Dendritic cell treated with granulocyte-macrophage colony-stimulating factor and Interleukin-4, amounts not matched to agents 40 ng/mL and 50 ng/mL, for 4 days (primary cell): ENCODE results near the gene LAG3.

Experiments
- H3K27ac Mint-ChIP-seq: one replicate; pipeline ENCODE4 v1.8.0; 2022; ENCODE audit warnings: mild to moderate bottlenecking, mixed read lengths
- H3K27me3 Mint-ChIP-seq: one replicate; pipeline ENCODE4 v1.8.0; 2022; ENCODE audit warnings: mild to moderate bottlenecking, mixed read lengths
- H3K36me3 Mint-ChIP-seq: one replicate; pipeline ENCODE4 v1.8.0; 2022; ENCODE audit warnings: low read depth, mixed read lengths
- H3K4me1 Mint-ChIP-seq: one replicate; pipeline ENCODE4 v1.8.0; 2022; ENCODE audit warnings: low read depth, mixed read lengths
- H3K4me3 Mint-ChIP-seq: one replicate; pipeline ENCODE4 v1.8.0; 2022; ENCODE audit warnings: mild to moderate bottlenecking, moderate library complexity, mixed read lengths
- H3K9me3 Mint-ChIP-seq: one replicate; pipeline ENCODE4 v1.8.0; 2022; ENCODE audit warnings: mixed read lengths
- intact Hi-C: fragments of 100-400 bp; cut with micrococcal nuclease; formaldehyde crosslinking; loops from one replicate; pipeline ENCODE4 v1.15.0; 2022

LAG3 gene

DNA sequence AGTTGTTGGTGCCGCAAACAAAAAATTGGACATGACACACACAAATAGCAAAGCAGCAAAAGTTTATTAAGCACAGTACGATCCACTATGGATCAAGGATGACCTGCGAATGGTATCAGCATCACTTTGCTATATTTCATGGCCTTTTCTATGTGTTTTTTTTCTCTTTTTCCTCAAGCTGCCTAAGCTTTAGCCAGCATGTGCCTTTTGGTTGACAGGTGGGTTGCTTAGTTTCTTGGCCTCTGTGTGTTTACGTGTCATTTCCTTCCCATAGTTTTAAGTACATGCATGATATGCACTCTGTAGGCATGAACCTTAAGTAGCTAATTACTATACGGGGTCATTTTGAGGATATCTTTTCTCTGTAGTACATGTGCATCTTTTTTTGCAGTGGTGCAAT lies 26.8 kb downstream of the LAG3 start:
- Mint-ChIP-seq H3K4me1 (peaks cover 41% of the 10 kb centered on the region), H3K27me3 (no peaks in the 10 kb centered on the region), H3K9me3 (no peaks in the 10 kb centered on the region), H3K4me3 (no peak overlapping the region), H3K36me3 (peaks cover 98% of the 10 kb centered on the region), H3K27ac (no peak overlapping the region)
- intact Hi-C loops = no loop called here

DNA sequence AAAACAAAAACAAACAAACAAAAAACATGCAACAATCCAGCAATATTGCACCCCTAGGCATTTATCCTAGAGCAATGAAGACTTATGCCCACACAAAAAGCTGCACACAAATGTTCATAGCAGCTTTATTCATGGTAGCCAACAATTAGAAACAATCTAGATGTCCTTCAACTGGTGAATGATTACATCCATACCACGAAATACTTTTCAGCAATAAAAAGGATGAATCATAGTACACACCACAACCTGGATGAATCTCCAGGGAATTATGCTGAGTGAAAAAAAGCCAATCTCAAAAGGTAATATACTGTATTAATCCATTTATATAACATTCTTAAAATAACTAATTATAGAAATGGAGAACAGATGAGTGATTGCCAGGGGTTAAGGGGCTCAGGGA lies 34.9 kb downstream of the LAG3 start:
- intact Hi-C loops = no loop called here
- Mint-ChIP-seq H3K36me3 (peaks cover 83% of the 10 kb centered on the region), H3K9me3 (no peaks in the 10 kb centered on the region), H3K4me3 (no peak overlapping the region), H3K27me3 (no peaks in the 10 kb centered on the region), H3K27ac (no peak overlapping the region), H3K4me1 (peaks cover 28% of the 10 kb centered on the region)

- H3K27ac Mint-ChIP-seq = no peak overlapping the region
- H3K27me3 Mint-ChIP-seq = no peaks in the 10 kb centered on the region
- H3K9me3 Mint-ChIP-seq = no peaks in the 10 kb centered on the region
- peaks cover 38% of the 10 kb centered on the region for H3K4me1 Mint-ChIP-seq
- no peak overlapping the region for H3K4me3 Mint-ChIP-seq
- intact Hi-C loops = no loop called here
- peaks cover 72% of the 10 kb centered on the region for H3K36me3 Mint-ChIP-seq
These were observed 36.7 kb downstream of the LAG3 start for GRCh38 chr12:6809056-6809455.

DNA sequence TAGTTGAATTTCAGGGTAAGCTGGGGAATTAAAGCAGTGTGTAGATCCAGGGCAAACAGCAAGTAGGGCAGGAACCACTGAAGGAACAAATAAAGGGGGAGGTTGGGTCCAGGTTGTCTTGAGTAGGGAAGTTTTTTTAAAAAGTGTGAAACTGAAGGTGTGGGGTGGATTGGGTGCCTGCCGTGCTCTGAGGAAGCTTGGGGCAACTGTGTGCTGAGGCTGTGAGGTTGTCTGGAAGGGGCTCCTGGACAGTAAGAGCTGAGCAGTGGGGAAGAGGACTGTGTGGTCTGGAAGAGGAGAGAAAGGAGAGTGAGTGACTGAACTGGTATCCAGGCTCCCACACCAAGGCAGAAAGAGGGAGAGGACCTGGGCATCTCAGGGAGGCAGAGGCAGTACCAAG lies 38.4 kb downstream of the LAG3 start:
- peak overlapping the region; percentile 22 for H3K27ac Mint-ChIP-seq
- no peaks in the 10 kb centered on the region for H3K27me3 Mint-ChIP-seq
- peaks cover 72% of the 10 kb centered on the region for H3K36me3 Mint-ChIP-seq

GRCh38 chr12:6813363-6813762 lies 41.0 kb downstream of the LAG3 start:
- Mint-ChIP-seq H3K36me3 (peaks cover 83% of the 10 kb centered on the region), H3K27me3 (no peaks in the 10 kb centered on the region), H3K9me3 (no peaks in the 10 kb centered on the region), H3K4me1 (peaks cover 65% of the 10 kb centered on the region), H3K4me3 (no peak overlapping the region), H3K27ac (no peak overlapping the region)
- intact Hi-C loops = no loop called here

More for the DNA sequence above, 38.4 kb downstream of the LAG3 start:
- Mint-ChIP-seq H3K4me1 (peaks cover 54% of the 10 kb centered on the region), H3K9me3 (no peaks in the 10 kb centered on the region), H3K4me3 (no peak overlapping the region)
- intact Hi-C loops = no loop called here

GRCh38 chr12:6816598-6816997 lies 44.3 kb downstream of the LAG3 start:
- peaks cover 79% of the 10 kb centered on the region for H3K36me3 Mint-ChIP-seq
- H3K27ac Mint-ChIP-seq = no peak overlapping the region
- H3K27me3 Mint-ChIP-seq = no peaks in the 10 kb centered on the region
- H3K4me3 Mint-ChIP-seq = no peak overlapping the region
- peaks cover 68% of the 10 kb centered on the region for H3K4me1 Mint-ChIP-seq
- H3K9me3 Mint-ChIP-seq = no peaks in the 10 kb centered on the region
- intact Hi-C loops = no loop called here

- intact Hi-C loops = no loop called here
- H3K27ac Mint-ChIP-seq = no peak overlapping the region
- no peak overlapping the region for H3K4me3 Mint-ChIP-seq
- peaks cover 1% of the 10 kb centered on the region for H3K27me3 Mint-ChIP-seq
- peaks cover 70% of the 10 kb centered on the region for H3K4me1 Mint-ChIP-seq
- no peaks in the 10 kb centered on the region for H3K9me3 Mint-ChIP-seq
- peaks cover 76% of the 10 kb centered on the region for H3K36me3 Mint-ChIP-seq
These were observed 44.8 kb downstream of the LAG3 start for GRCh38 chr12:6817098-6817497.

- Mint-ChIP-seq H3K4me3 (no peak overlapping the region), H3K36me3 (peaks cover 72% of the 10 kb centered on the region), H3K4me1 (peaks cover 70% of the 10 kb centered on the region), H3K9me3 (no peaks in the 10 kb centered on the region), H3K27me3 (peaks cover 3% of the 10 kb centered on the region), H3K27ac (no peak overlapping the region)
- intact Hi-C loops = no loop called here
These were observed 45.4 kb downstream of the LAG3 start for GRCh38 chr12:6817662-6818157.

DNA sequence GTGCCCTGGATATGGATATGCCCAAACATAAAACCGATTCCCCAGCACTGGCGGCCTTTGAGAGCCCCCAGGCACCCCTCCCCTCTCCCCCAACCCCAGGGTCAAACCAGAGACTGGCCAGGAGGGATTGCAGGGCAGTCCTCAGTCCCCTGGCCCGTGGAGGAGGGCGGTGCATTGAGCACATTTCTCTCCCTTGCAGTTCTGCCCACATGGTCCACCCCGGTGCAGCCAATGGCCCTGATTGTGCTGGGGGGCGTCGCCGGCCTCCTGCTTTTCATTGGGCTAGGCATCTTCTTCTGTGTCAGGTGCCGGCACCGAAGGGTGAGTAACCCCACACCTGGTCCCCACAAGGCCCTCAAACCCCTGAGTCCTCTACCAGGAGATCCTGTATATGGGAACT lies 45.9 kb downstream of the LAG3 start:
- Mint-ChIP-seq H3K27me3 (peaks cover 4% of the 10 kb centered on the region), H3K9me3 (no peaks in the 10 kb centered on the region), H3K27ac (no peak overlapping the region), H3K36me3 (peaks cover 72% of the 10 kb centered on the region), H3K4me3 (no peak overlapping the region), H3K4me1 (peaks cover 74% of the 10 kb centered on the region)
- intact Hi-C loops = no loop called here

DNA sequence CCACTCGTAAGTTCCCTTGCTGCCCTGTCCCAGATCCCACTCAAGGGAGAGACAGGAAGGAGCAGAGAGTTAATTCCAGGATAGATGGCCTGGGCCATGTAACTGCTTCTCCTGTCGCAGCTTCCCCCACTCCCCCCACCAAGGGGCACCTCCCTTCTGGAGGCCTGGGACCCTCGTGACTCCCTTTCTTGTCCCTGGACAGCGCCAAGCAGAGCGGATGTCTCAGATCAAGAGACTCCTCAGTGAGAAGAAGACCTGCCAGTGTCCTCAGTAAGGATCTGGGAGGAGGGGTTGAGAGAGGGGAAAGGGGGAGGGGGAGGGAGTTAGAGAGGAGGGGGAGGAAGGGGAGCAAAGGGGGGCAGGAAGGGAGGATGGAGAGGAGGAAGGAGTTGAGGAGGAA lies 46.3 kb downstream of the LAG3 start:
- intact Hi-C loops = no loop called here
- H3K4me1 Mint-ChIP-seq = peaks cover 76% of the 10 kb centered on the region
- no peak overlapping the region for H3K27ac Mint-ChIP-seq
- peaks cover 4% of the 10 kb centered on the region for H3K27me3 Mint-ChIP-seq
- no peaks in the 10 kb centered on the region for H3K9me3 Mint-ChIP-seq
- H3K4me3 Mint-ChIP-seq = no peak overlapping the region
- H3K36me3 Mint-ChIP-seq = peaks cover 72% of the 10 kb centered on the region

GRCh38 chr12:6819106-6820030 lies 47.0 kb downstream of the LAG3 start:
- intact Hi-C loops = loop anchor here (5.0 kb wide), 1 partner anchor 32 kb away; the partner anchor contains the start of gene CD4
- Mint-ChIP-seq H3K4me3 (no peak overlapping the region), H3K36me3 (peaks cover 69% of the 10 kb centered on the region), H3K27ac (peak overlapping the region; percentile 78), H3K27me3 (peaks cover 4% of the 10 kb centered on the region), H3K9me3 (no peaks in the 10 kb centered on the region), H3K4me1 (peaks cover 69% of the 10 kb centered on the region)

DNA sequence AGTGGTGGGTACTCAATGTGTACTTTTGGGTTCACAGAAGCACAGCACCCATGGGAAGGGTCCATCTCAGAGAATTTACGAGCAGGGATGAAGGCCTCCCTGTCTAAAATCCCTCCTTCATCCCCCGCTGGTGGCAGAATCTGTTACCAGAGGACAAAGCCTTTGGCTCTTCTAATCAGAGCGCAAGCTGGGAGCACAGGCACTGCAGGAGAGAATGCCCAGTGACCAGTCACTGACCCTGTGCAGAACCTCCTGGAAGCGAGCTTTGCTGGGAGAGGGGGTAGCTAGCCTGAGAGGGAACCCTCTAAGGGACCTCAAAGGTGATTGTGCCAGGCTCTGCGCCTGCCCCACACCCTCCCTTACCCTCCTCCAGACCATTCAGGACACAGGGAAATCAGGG lies 47.8 kb downstream of the LAG3 start:
- intact Hi-C loops = loop anchor here (5.0 kb wide), 1 partner anchor 33 kb away; the partner anchor contains the start of gene CD4
- Mint-ChIP-seq H3K9me3 (no peaks in the 10 kb centered on the region), H3K27ac (peak overlapping the region; percentile 78), H3K36me3 (peaks cover 69% of the 10 kb centered on the region), H3K4me1 (peaks cover 67% of the 10 kb centered on the region), H3K4me3 (no peak overlapping the region), H3K27me3 (peaks cover 10% of the 10 kb centered on the region)

DNA sequence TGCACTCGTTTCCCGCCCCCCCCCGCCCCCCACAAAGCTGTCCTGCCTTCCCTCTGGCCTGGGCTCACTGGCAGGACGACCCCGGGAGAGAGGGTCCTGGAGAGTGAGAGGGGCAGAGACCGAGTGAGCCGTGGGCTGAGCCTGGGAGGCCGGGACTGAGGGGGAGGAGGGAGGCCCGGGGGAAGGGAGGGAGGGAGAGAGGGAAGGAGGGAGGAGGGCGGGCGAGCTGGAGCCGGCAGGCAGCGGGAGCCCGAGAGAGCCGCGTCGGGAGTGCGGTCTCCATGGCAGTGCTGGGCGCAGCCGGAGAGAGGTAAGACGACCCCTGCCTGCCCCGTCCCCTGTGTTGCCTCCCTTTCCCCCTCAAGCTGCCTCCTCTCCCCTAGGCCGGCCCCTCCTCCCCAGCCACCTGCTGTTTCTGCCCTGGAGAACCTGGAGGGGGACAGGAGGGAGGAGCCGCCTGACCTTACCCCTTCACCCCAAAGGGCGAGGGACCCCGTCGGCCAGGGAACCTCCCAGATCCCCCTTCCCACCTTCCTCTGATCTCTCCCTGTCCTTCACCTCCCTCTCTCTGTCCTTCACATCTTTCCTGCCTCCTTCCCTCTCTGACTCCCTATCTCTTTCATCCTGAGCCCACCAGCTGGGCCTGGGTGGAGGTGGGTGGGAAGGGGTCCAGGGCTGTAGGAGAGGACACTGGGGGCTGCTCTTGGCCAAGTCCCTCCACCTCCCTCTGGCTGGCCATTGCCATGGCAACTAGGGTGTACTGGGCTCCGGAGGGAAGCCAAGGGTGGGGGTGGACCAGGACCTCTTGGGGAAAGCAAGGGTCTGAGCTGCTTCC lies 49.5 kb downstream of the LAG3 start, which contains the start of gene GPR162:
TSS of gene GPR162 (plus strand) at position 231 of the 835 bp plus-strand sequence. CDS start 2,078 bp downstream, outside the sequence.
- Mint-ChIP-seq H3K4me1 (peaks cover 63% of the 10 kb centered on the region), H3K36me3 (peaks cover 55% of the 10 kb centered on the region), H3K4me3 (peak within 1 kb of the TSS; percentile 80), H3K27ac (peak within 1 kb of the TSS; percentile 78), H3K9me3 (no peaks in the 10 kb centered on the region), H3K27me3 (peaks cover 22% of the 10 kb centered on the region)
- intact Hi-C loops = loop anchor here (5.0 kb wide), 1 partner anchor 35 kb away; the partner anchor contains the start of gene CD4
